ENCODE results near the gene RNF217.

RNF217 gene

GRCh38 chr6:125101631-125102030, 139.4 kb downstream of the RNF217 start:
- no peak for ATAC-seq
- Mint-ChIP-seq H3K9me3 (no peaks in the 10 kb centered on the region), H3K4me3 (no peak overlapping the region), H3K27me3 (peaks cover 34% of the 10 kb centered on the region), H3K4me1 (peaks cover 8% of the 10 kb centered on the region), H3K27ac (no peak overlapping the region)
- DNase-seq: no peak

- Mint-ChIP-seq H3K4me1 (peaks cover 8% of the 10 kb centered on the region), H3K27me3 (peaks cover 29% of the 10 kb centered on the region), H3K4me3 (no peak overlapping the region), H3K27ac (no peak overlapping the region), H3K9me3 (no peaks in the 10 kb centered on the region)
- DNase-seq (no peak), ATAC-seq (no peak)
These were observed 140.2 kb downstream of the RNF217 start for GRCh38 chr6:125102411-125102810.

- peaks cover 8% of the 10 kb centered on the region for H3K4me1 Mint-ChIP-seq
- no peak for ATAC-seq
- no peak overlapping the region for H3K4me3 Mint-ChIP-seq
- no peak for DNase-seq
- no peaks in the 10 kb centered on the region for H3K9me3 Mint-ChIP-seq
- peaks cover 24% of the 10 kb centered on the region for H3K27me3 Mint-ChIP-seq
- no peak overlapping the region for H3K27ac Mint-ChIP-seq
These were observed 140.7 kb downstream of the RNF217 start for GRCh38 chr6:125102891-125103290.

GRCh38 chr6:125104425-125104824, 142.2 kb downstream of the RNF217 start:
- DNase-seq (no peak), ATAC-seq (no peak)
- no peak overlapping the region for H3K27ac Mint-ChIP-seq
- H3K4me3 Mint-ChIP-seq: no peak overlapping the region
- peaks cover 8% of the 10 kb centered on the region for H3K4me1 Mint-ChIP-seq
- peaks cover 6 to 10% of the 10 kb centered on the region in 2 donors for H3K9me3 Mint-ChIP-seq
- H3K27me3 Mint-ChIP-seq: peaks cover 10% of the 10 kb centered on the region

- Mint-ChIP-seq H3K27me3 (no peaks in the 10 kb centered on the region), H3K4me3 (no peak overlapping the region), H3K27ac (no peak overlapping the region), H3K9me3 (peaks cover 31 to 33% of the 10 kb centered on the region in 2 donors), H3K4me1 (no peaks in the 10 kb centered on the region)
- DNase-seq: no peak
- no peak for ATAC-seq
These were observed 144.8 kb downstream of the RNF217 start for GRCh38 chr6:125107048-125107447.

GRCh38 chr6:125107896-125108295, 145.7 kb downstream of the RNF217 start:
- no peaks in the 10 kb centered on the region for H3K4me1 Mint-ChIP-seq
- ATAC-seq (no peak), DNase-seq (no peak)
- no peak overlapping the region for H3K27ac Mint-ChIP-seq
- H3K4me3 Mint-ChIP-seq: no peak overlapping the region
- H3K9me3 Mint-ChIP-seq: peaks cover 39 to 40% of the 10 kb centered on the region in 2 donors
- H3K27me3 Mint-ChIP-seq: no peaks in the 10 kb centered on the region

GRCh38 chr6:125110056-125110455, 147.8 kb downstream of the RNF217 start:
- Mint-ChIP-seq H3K27me3 (no peaks in the 10 kb centered on the region), H3K9me3 (peaks cover 39 to 40% of the 10 kb centered on the region in 2 donors), H3K4me1 (no peaks in the 10 kb centered on the region), H3K4me3 (no peak overlapping the region), H3K27ac (no peak overlapping the region)
- DNase-seq: no peak
- ATAC-seq: no peak

GRCh38 chr6:125111219-125111983, 149.2 kb downstream of the RNF217 start:
- H3K27me3 Mint-ChIP-seq: no peaks in the 10 kb centered on the region
- H3K4me3 Mint-ChIP-seq: no peak overlapping the region
- peaks cover 39 to 40% of the 10 kb centered on the region in 2 donors for H3K9me3 Mint-ChIP-seq
- DNase-seq (no peak), ATAC-seq (no peak)
- H3K4me1 Mint-ChIP-seq: no peaks in the 10 kb centered on the region
- H3K27ac Mint-ChIP-seq: no peak overlapping the region

GRCh38 chr6:125112934-125113333, 150.7 kb downstream of the RNF217 start:
- ATAC-seq: no peak
- no peak for DNase-seq
- Mint-ChIP-seq H3K4me1 (no peaks in the 10 kb centered on the region), H3K4me3 (no peak overlapping the region), H3K9me3 (peaks cover 39 to 40% of the 10 kb centered on the region in 2 donors), H3K27me3 (no peaks in the 10 kb centered on the region), H3K27ac (no peak overlapping the region)

- no peaks in the 10 kb centered on the region for H3K4me1 Mint-ChIP-seq
- H3K27me3 Mint-ChIP-seq: no peaks in the 10 kb centered on the region
- H3K9me3 Mint-ChIP-seq: peaks cover 30 to 34% of the 10 kb centered on the region in 2 donors
- H3K4me3 Mint-ChIP-seq: no peak overlapping the region
- ATAC-seq (no peak), DNase-seq (peak in 1 of 2 donors; percentile 20)
- no peak overlapping the region for H3K27ac Mint-ChIP-seq
These were observed 152.1 kb downstream of the RNF217 start for GRCh38 chr6:125114248-125114858.

- peaks cover 7% of the 10 kb centered on the region for H3K27me3 Mint-ChIP-seq
- ATAC-seq (no peak), DNase-seq (no peak)
- no peak overlapping the region for H3K4me3 Mint-ChIP-seq
- H3K27ac Mint-ChIP-seq: no peak overlapping the region
- H3K9me3 Mint-ChIP-seq: peaks cover 15 to 17% of the 10 kb centered on the region in 2 donors
- no peaks in the 10 kb centered on the region for H3K4me1 Mint-ChIP-seq
These were observed 153.9 kb downstream of the RNF217 start for GRCh38 chr6:125116170-125116569.

- Mint-ChIP-seq H3K4me3 (no peak overlapping the region), H3K27ac (no peak overlapping the region), H3K27me3 (peaks cover 9% of the 10 kb centered on the region), H3K4me1 (no peaks in the 10 kb centered on the region), H3K9me3 (peaks cover 9 to 12% of the 10 kb centered on the region in 2 donors)
- ATAC-seq (no peak), DNase-seq (no peak)
These were observed 154.5 kb downstream of the RNF217 start for GRCh38 chr6:125116710-125117109.

GRCh38 chr6:125117818-125118217, 155.6 kb downstream of the RNF217 start:
- Mint-ChIP-seq H3K27ac (no peak overlapping the region), H3K4me1 (no peaks in the 10 kb centered on the region), H3K4me3 (no peak overlapping the region), H3K27me3 (peaks cover 9% of the 10 kb centered on the region), H3K9me3 (peaks cover 0 to under 1% of the 10 kb centered on the region in 2 donors)
- ATAC-seq (no peak), DNase-seq (no peak)

- H3K4me1 Mint-ChIP-seq: no peaks in the 10 kb centered on the region
- no peak for ATAC-seq
- H3K4me3 Mint-ChIP-seq: no peak overlapping the region
- H3K9me3 Mint-ChIP-seq: no peaks in the 10 kb centered on the region
- H3K27ac Mint-ChIP-seq: no peak overlapping the region
- peaks cover 16% of the 10 kb centered on the region for H3K27me3 Mint-ChIP-seq
- DNase-seq: no peak
These were observed 157.9 kb downstream of the RNF217 start for GRCh38 chr6:125120054-125120590.

- no peak overlapping the region for H3K27ac Mint-ChIP-seq
- peaks cover 16% of the 10 kb centered on the region for H3K27me3 Mint-ChIP-seq
- no peak for ATAC-seq
- DNase-seq: no peak
- H3K9me3 Mint-ChIP-seq: no peaks in the 10 kb centered on the region
- no peaks in the 10 kb centered on the region for H3K4me1 Mint-ChIP-seq
- no peak overlapping the region for H3K4me3 Mint-ChIP-seq
These were observed 159.7 kb downstream of the RNF217 start for GRCh38 chr6:125121894-125122293.

- H3K4me1 Mint-ChIP-seq: no peaks in the 10 kb centered on the region
- H3K27ac Mint-ChIP-seq: peak overlapping the region in 1 of 2 donors; percentile 31
- no peak for DNase-seq
- no peak for ATAC-seq
- peaks cover 16% of the 10 kb centered on the region for H3K27me3 Mint-ChIP-seq
- H3K4me3 Mint-ChIP-seq: no peak overlapping the region
- H3K9me3 Mint-ChIP-seq: no peaks in the 10 kb centered on the region
These were observed 160.8 kb downstream of the RNF217 start for GRCh38 chr6:125123051-125123450.
